ENCODE measurements around the gene ZNRF1. TPM values are rescaled to one million over a fixed set of nuclear protein-coding genes. Genes with fewer than 3 reads are reported as not detected.

ZNRF1 gene
- total and polyA plus RNA-seq, 2 donors (not counting 1 experiment from before 2014, with no cell fraction given) = 0.27 to 0.76 TPM

- Mint-ChIP-seq H3K4me1 (no peaks in the 10 kb centered on the region), H3K27me3 (peaks cover 9% of the 10 kb centered on the region), H3K27ac (no peak overlapping the region), H3K4me3 (no peak overlapping the region), H3K9me3 (ENCODE audit: insufficient read depth) (no peaks in the 10 kb centered on the region)
- no peak overlapping the region for H3K4me2 ChIP-seq (replicated peaks; ENCODE audit: low read depth, low read length, poor library complexity, severe bottlenecking)
- H4K20me1 ChIP-seq (ENCODE audit: control insufficient read depth, insufficient read depth, low read length, poor library complexity, severe bottlenecking) = no peaks in the 10 kb centered on the region
- no peak overlapping the region for H2AFZ ChIP-seq (ENCODE audit: insufficient read depth, low read depth, low read length, poor library complexity, severe bottlenecking)
- intact Hi-C loops (cut with micrococcal nuclease) = no loop called here
- H3K4me1 ChIP-seq (ENCODE audit: control insufficient read depth in 2 of 2, insufficient read depth in 2 of 2, low read length in 2 of 2) = no peaks in the 10 kb centered on the region
- H3K27ac ChIP-seq (ENCODE audit: low read length in 2 of 2) = no peak overlapping the region
- peaks cover 0 to 16% (median 1%) of the 10 kb centered on the region in 4 experiments for H3K27me3 ChIP-seq (replicated peaks in 1 of 4; ENCODE audit: control extremely low read depth in 1 of 4, control insufficient read depth in 3 of 4, insufficient read depth in 4 of 4, low read length in 3 of 4)
- H3K36me3 ChIP-seq (replicated peaks in 1 of 2; ENCODE audit: control extremely low read depth in 1 of 2, control insufficient read depth in 1 of 2, extremely low read depth in 1 of 2, insufficient read depth in 2 of 2, low read length in 1 of 2) = no peaks in the 10 kb centered on the region
- WGBS (ENCODE audit: insufficient coverage) = 97% methylated on average over 7 of the region's 10 CpGs
- no peaks in the 10 kb centered on the region for H3K79me2 ChIP-seq (ENCODE audit: control insufficient read depth, insufficient read depth, low read length)
- ATAC-seq (ENCODE audit: low read depth) (no peak), DNase-seq (no peak)
- CTCF ChIA-PET = no interaction called here
- POLR2A ChIA-PET = no interaction called here
- TF ChIP-seq, protein P1, sequence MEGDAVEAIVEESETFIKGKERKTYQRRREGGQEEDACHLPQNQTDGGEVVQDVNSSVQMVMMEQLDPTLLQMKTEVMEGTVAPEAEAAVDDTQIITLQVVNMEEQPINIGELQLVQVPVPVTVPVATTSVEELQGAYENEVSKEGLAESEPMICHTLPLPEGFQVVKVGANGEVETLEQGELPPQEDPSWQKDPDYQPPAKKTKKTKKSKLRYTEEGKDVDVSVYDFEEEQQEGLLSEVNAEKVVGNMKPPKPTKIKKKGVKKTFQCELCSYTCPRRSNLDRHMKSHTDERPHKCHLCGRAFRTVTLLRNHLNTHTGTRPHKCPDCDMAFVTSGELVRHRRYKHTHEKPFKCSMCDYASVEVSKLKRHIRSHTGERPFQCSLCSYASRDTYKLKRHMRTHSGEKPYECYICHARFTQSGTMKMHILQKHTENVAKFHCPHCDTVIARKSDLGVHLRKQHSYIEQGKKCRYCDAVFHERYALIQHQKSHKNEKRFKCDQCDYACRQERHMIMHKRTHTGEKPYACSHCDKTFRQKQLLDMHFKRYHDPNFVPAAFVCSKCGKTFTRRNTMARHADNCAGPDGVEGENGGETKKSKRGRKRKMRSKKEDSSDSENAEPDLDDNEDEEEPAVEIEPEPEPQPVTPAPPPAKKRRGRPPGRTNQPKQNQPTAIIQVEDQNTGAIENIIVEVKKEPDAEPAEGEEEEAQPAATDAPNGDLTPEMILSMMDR (IDR thresholded peaks at IDR 0.05) = no peak
- TF ChIP-seq EZH2 (IDR thresholded peaks at IDR 0.05; ENCODE audit: borderline replicate concordance, insufficient read depth, low read depth, low read length, poor library complexity, severe bottlenecking) = no peak
- no peak overlapping the region for H3K9ac ChIP-seq (ENCODE audit: low read length)
- H3K9me3 ChIP-seq (ENCODE audit: control extremely low read depth in 1 of 3, control insufficient read depth in 2 of 3, insufficient read depth in 1 of 3, low read length in 2 of 3) = no peaks in the 10 kb centered on the region
- no peak overlapping the region for H3K4me3 ChIP-seq (ENCODE audit: control extremely low read depth in 1 of 5, extremely low read depth in 1 of 5, insufficient read depth in 1 of 5, low read depth in 2 of 5, low read length in 4 of 5)
Measured at GRCh38 chr16:74990832-74991231, 8.0 kb upstream of the ZNRF1 start.

DNA sequence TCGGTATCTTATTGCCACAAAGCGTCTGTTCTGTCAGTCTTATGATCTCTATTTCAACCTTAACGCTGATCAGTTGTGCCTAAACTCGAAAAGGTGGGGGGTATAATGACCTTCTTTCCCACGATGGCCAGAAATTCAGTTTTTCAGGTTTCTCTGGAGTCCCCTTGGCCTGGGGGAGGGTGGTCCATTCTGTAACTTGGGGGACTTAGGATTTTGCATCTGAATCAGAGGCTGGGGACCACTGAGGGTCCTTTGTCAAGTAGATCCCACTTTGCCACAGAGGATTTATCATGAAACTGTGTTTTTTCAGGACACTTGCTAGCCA lies 7.6 kb upstream of the ZNRF1 start:
- no peaks in the 10 kb centered on the region for H3K4me1 Mint-ChIP-seq
- intact Hi-C loops (cut with micrococcal nuclease) = no loop called here
- no CpG with 5 or more reads among the region's 5 CpGs for WGBS (ENCODE audit: insufficient coverage)
- Histone ChIP-seq H3K27me3 (replicated peaks in 1 of 4; ENCODE audit: control extremely low read depth in 1 of 4, control insufficient read depth in 3 of 4, insufficient read depth in 4 of 4, low read length in 3 of 4) (peaks cover 0 to 16% (median 3%) of the 10 kb centered on the region in 4 experiments), H3K27ac (ENCODE audit: low read length in 2 of 2) (no peak overlapping the region), H3K4me2 (replicated peaks; ENCODE audit: low read depth, low read length, poor library complexity, severe bottlenecking) (no peak overlapping the region), H3K36me3 (replicated peaks in 1 of 2; ENCODE audit: control extremely low read depth in 1 of 2, control insufficient read depth in 1 of 2, extremely low read depth in 1 of 2, insufficient read depth in 2 of 2, low read length in 1 of 2) (no peaks in the 10 kb centered on the region), H3K9ac (ENCODE audit: low read length) (no peak overlapping the region), H2AFZ (ENCODE audit: insufficient read depth, low read depth, low read length, poor library complexity, severe bottlenecking) (no peak overlapping the region), H3K9me3 (ENCODE audit: control extremely low read depth in 1 of 3, control insufficient read depth in 2 of 3, insufficient read depth in 1 of 3, low read length in 2 of 3) (no peaks in the 10 kb centered on the region), H4K20me1 (ENCODE audit: control insufficient read depth, insufficient read depth, low read length, poor library complexity, severe bottlenecking) (no peaks in the 10 kb centered on the region), H3K4me1 (ENCODE audit: control insufficient read depth in 2 of 2, insufficient read depth in 2 of 2, low read length in 2 of 2) (no peaks in the 10 kb centered on the region), H3K4me3 (ENCODE audit: control extremely low read depth in 1 of 5, extremely low read depth in 1 of 5, insufficient read depth in 1 of 5, low read depth in 2 of 5, low read length in 4 of 5) (no peak overlapping the region), H3K79me2 (ENCODE audit: control insufficient read depth, insufficient read depth, low read length) (no peaks in the 10 kb centered on the region)
- DNase-seq (no peak), ATAC-seq (ENCODE audit: low read depth) (no peak)
- peaks cover 13% of the 10 kb centered on the region for H3K27me3 Mint-ChIP-seq
- no peak overlapping the region for H3K27ac Mint-ChIP-seq
- ChIA-PET POLR2A (no interaction called here), CTCF (no interaction called here)
- H3K4me3 Mint-ChIP-seq = no peak overlapping the region
- TF ChIP-seq, protein P1 (IDR thresholded peaks at IDR 0.05) = no peak
- TF ChIP-seq EZH2 (IDR thresholded peaks at IDR 0.05; ENCODE audit: borderline replicate concordance, insufficient read depth, low read depth, low read length, poor library complexity, severe bottlenecking) = no peak
- H3K9me3 Mint-ChIP-seq (ENCODE audit: insufficient read depth) = no peaks in the 10 kb centered on the region

Measured in B cell (primary cell).